ENCODE results near the gene PHF11.

GRCh38 chr13:49452725-49453457, 42.9 kb upstream of the PHF11 start:
- TF ChIP-seq CTCF (conservative IDR thresholded peaks at IDR 0.05; ENCODE audit: low read depth in 2 of 2) (no peak), EZH2 (IDR thresholded peaks at IDR 0.05; ENCODE audit: low read depth, unreplicated experiment) (no peak), POLR2AphosphoS5 (IDR thresholded peaks at IDR 0.05; ENCODE audit: low read depth) (no peak), REST (IDR thresholded peaks at IDR 0.05; ENCODE audit: unreplicated experiment) (no peak), CREB1 (CRISPR knock-in tag; IDR thresholded peaks at IDR 0.05; ENCODE audit: low read depth) (no peak), JUNB (IDR thresholded peaks at IDR 0.05; ENCODE audit: unreplicated experiment) (no peak), EZH2phosphoT487 (IDR thresholded peaks at IDR 0.05; ENCODE audit: unreplicated experiment) (no peak), ZNF462 (CRISPR knock-in tag; IDR thresholded peaks at IDR 0.05) (no peak), ZNF331 (CRISPR knock-in tag; IDR thresholded peaks at IDR 0.05; ENCODE audit: low read depth) (no peak), ETS1 (IDR thresholded peaks at IDR 0.05) (no peak), NANOG (IDR thresholded peaks at IDR 0.05; ENCODE audit: borderline replicate concordance) (no peak), STAT1 (IDR thresholded peaks at IDR 0.05; ENCODE audit: unreplicated experiment) (no peak)

Measured in GM23338 (cell line).